H1 (cell line): ENCODE measurements around the gene MYOZ2. TPM values are rescaled to one million over a fixed set of nuclear protein-coding genes. Genes with fewer than 3 reads are reported as not detected.

ENCODE experiments used
- CTCF ChIA-PET: fragments of 300-600 bp; sonication (Branson Sonifier 250); formaldehyde crosslinking; loops from one replicate; lab custom pipeline; 2021; ENCODE audit not compliant: partially characterized antibody; lab: Charles Lee
- POLR2A ChIA-PET: fragments of 300-600 bp; sonication (Branson Sonifier 250); formaldehyde crosslinking; loops from one replicate; lab custom pipeline; 2021; ENCODE audit warnings: inconsistent platforms; ENCODE audit not compliant: partially characterized antibody; lab: Charles Lee
- DNase-seq, 2 experiments: peaks; one replicate each; pipeline versions ENCODE4 v3.0.0 to v3.0.0-alpha.2; 2010 to 2022; ENCODE audit warnings: low spot score in 2 of 2, low read depth in 1 of 2, mixed read lengths in 1 of 2
- FAIRE-seq: peaks from 2 replicates; lab custom pipeline; 2011; peaks lifted over from hg19 to GRCh38; lab: Jason Lieb, UNC
- H2AFZ ChIP-seq: 2 replicates; pipeline ENCODE4 v1.8.1; 2012; ENCODE audit warnings: low read length, inconsistent platforms
- H2AK5ac ChIP-seq: 2 replicates; pipeline ENCODE4 v1.6.1; 2013; ENCODE audit warnings: low read depth, low read length
- H2BK120ac ChIP-seq: replicated peaks from 2 replicates; pipeline ENCODE3; 2013; ENCODE audit warnings: low read depth, low read length, inconsistent platforms
- H2BK12ac ChIP-seq: 2 replicates; pipeline ENCODE4 v1.6.1; 2013; ENCODE audit warnings: low read depth, low read length
- H2BK15ac ChIP-seq: 2 replicates; pipeline ENCODE4 v1.6.1; 2013; ENCODE audit warnings: low read length
- H2BK20ac ChIP-seq: 2 replicates; pipeline ENCODE4 v1.6.1; 2013; ENCODE audit warnings: low read length
- H2BK5ac ChIP-seq: 2 replicates; pipeline ENCODE4 v1.6.1; 2013; ENCODE audit warnings: low read depth, low read length
- H3K14ac ChIP-seq: 2 replicates; pipeline ENCODE4 v1.6.1; 2013; ENCODE audit warnings: inconsistent platforms; ENCODE audit not compliant: insufficient read length
- H3K18ac ChIP-seq: 2 replicates; pipeline ENCODE4 v1.6.1; 2013; ENCODE audit warnings: low read length; ENCODE audit errors: extremely low read depth
- H3K23ac ChIP-seq: 2 replicates; pipeline ENCODE4 v1.6.1; 2013; ENCODE audit warnings: inconsistent platforms; ENCODE audit not compliant: insufficient read length
- H3K23me2 ChIP-seq: 2 replicates; pipeline ENCODE4 v1.6.1; 2013; ENCODE audit warnings: low read depth, low read length
- H3K27ac ChIP-seq: 2 replicates; pipeline ENCODE4 v1.6.1; 2011; ENCODE audit warnings: low read depth, low read length, inconsistent platforms
- H3K27me3 ChIP-seq, 4 experiments: replicated peaks in 1 of 4; 1 replicate in 1 of 4; 2 replicates in 3 of 4; pipeline versions ENCODE4 v1.6.1 to v1.8.1; 2011 to 2013; ENCODE audit warnings: low read length in 3 of 4, mild to moderate bottlenecking in 3 of 4, inconsistent platforms in 2 of 4, mixed read lengths in 2 of 4, moderate library complexity in 1 of 4; ENCODE audit not compliant: control insufficient read depth in 3 of 4, insufficient read depth in 3 of 4; ENCODE audit errors: extremely low read depth in 1 of 4
- H3K36me3 ChIP-seq, 4 experiments: 2 replicates each; pipeline versions ENCODE4 v1.6.1 to v1.8.1; 2011 to 2013; ENCODE audit warnings: mild to moderate bottlenecking in 4 of 4, low read length in 3 of 4, moderate library complexity in 2 of 4, control low read depth in 1 of 4, inconsistent platforms in 1 of 4; ENCODE audit not compliant: insufficient read depth in 4 of 4, control insufficient read depth in 2 of 4
- H3K4ac ChIP-seq: replicated peaks from 2 replicates; pipeline ENCODE3; 2013; ENCODE audit warnings: low read length, low read depth, mixed read lengths, inconsistent platforms; ENCODE audit not compliant: insufficient read length
- H3K4me1 ChIP-seq, 4 experiments: replicated peaks in 1 of 4; 1 replicate in 1 of 4; 2 replicates in 3 of 4; pipeline versions ENCODE4 v1.6.1 to v1.8.1; 2011 to 2013; ENCODE audit warnings: low read length in 3 of 4, inconsistent platforms in 2 of 4, mixed read lengths in 1 of 4; ENCODE audit not compliant: insufficient read depth in 4 of 4, control insufficient read depth in 3 of 4
- H3K4me2 ChIP-seq, 2 experiments: 2 replicates each; pipeline versions ENCODE4 v1.6.1 to v1.8.1; 2011 to 2013; ENCODE audit warnings: low read depth in 2 of 2, low read length in 2 of 2, control low read depth in 1 of 2, inconsistent platforms in 1 of 2, mild to moderate bottlenecking in 1 of 2; ENCODE audit not compliant: insufficient read depth in 1 of 2
- H3K4me3 ChIP-seq, 4 experiments: fragments of 200-600, 300-600 bp in 1 of 4; sonication (generic), shearing (Covaris generic), sonication (Bioruptor Twin) in 1 of 4; 2 replicates each; pipeline versions ENCODE4 v1.5.1 to v1.8.1; 2011 to 2016; ENCODE audit warnings: low read length in 4 of 4, low read depth in 3 of 4, control low read depth in 2 of 4, inconsistent platforms in 2 of 4, mild to moderate bottlenecking in 2 of 4, mixed read lengths in 1 of 4, moderate library complexity in 1 of 4; ENCODE audit not compliant: insufficient read depth in 2 of 4; ENCODE audit errors: extremely low read depth in 1 of 4
- H3K56ac ChIP-seq: replicated peaks from 2 replicates; pipeline ENCODE3; 2013; ENCODE audit warnings: low read depth, mild to moderate bottlenecking, mixed read lengths, low read length, inconsistent platforms; ENCODE audit not compliant: insufficient read length
- H3K79me1 ChIP-seq: 2 replicates; pipeline ENCODE4 v1.6.1; 2013; ENCODE audit warnings: low read depth, low read length, control low read depth
- H3K79me2 ChIP-seq, 2 experiments: 2 replicates each; pipeline versions ENCODE4 v1.6.1 to v1.8.1; 2012 to 2013; ENCODE audit warnings: low read length in 2 of 2, mild to moderate bottlenecking in 2 of 2, inconsistent platforms in 1 of 2; ENCODE audit not compliant: insufficient read depth in 2 of 2, control insufficient read depth in 1 of 2
- H3K9ac ChIP-seq, 4 experiments: replicated peaks in 1 of 4; 1 replicate in 1 of 4; 2 replicates in 3 of 4; pipeline versions ENCODE4 v1.6.1 to v1.8.1; 2011 to 2013; ENCODE audit warnings: low read depth in 3 of 4, low read length in 3 of 4, control low read depth in 2 of 4, mild to moderate bottlenecking in 2 of 4, moderate library complexity in 2 of 4, inconsistent platforms in 1 of 4; ENCODE audit errors: extremely low read depth in 1 of 4
- H3K9me3 ChIP-seq, 2 experiments: 2 replicates each; pipeline versions ENCODE4 v1.6.1 to v1.8.1; 2012 to 2013; ENCODE audit warnings: mild to moderate bottlenecking in 2 of 2, moderate library complexity in 2 of 2, control low read depth in 1 of 2, inconsistent platforms in 1 of 2, low read depth in 1 of 2, low read length in 1 of 2, mixed read lengths in 1 of 2; ENCODE audit not compliant: insufficient read depth in 2 of 2
- H4K20me1 ChIP-seq, 2 experiments: replicated peaks in 1 of 2; 2 replicates each; pipeline versions ENCODE3 to v1.8.1; 2011 to 2013; ENCODE audit warnings: inconsistent platforms in 2 of 2, low read length in 2 of 2, mild to moderate bottlenecking in 1 of 2; ENCODE audit not compliant: insufficient read depth in 2 of 2, control insufficient read depth in 1 of 2
- H4K5ac ChIP-seq: 2 replicates; pipeline ENCODE4 v1.6.1; 2013; ENCODE audit warnings: low read length, low read depth, mixed read lengths, inconsistent platforms; ENCODE audit not compliant: insufficient read length
- H4K8ac ChIP-seq: 2 replicates; pipeline ENCODE4 v1.8.0; 2013; ENCODE audit warnings: mild to moderate bottlenecking, moderate library complexity, low read length, inconsistent platforms; ENCODE audit not compliant: insufficient read depth; ENCODE audit errors: extremely low read depth
- H4K91ac ChIP-seq: replicated peaks from 2 replicates; pipeline ENCODE3; 2013; ENCODE audit warnings: low read length, mixed read lengths, inconsistent platforms; ENCODE audit not compliant: insufficient read length
- BACH1 ChIP-seq: IDR thresholded peaks from 2 replicates; pipeline ENCODE4 v1.6.1; 2012; ENCODE audit warnings: low read length, improper control_type of control experiment
- BCL11A ChIP-seq, 2 experiments: IDR thresholded peaks; one replicate each; pipeline ENCODE4 v1.6.1; 2011; ENCODE audit warnings: low read depth in 2 of 2, low read length in 2 of 2, mild to moderate bottlenecking in 2 of 2
- BRCA1 ChIP-seq: IDR thresholded peaks from 2 replicates; pipeline ENCODE4 v1.6.1; 2012; ENCODE audit warnings: low read depth, low read length, improper control_type of control experiment
- CEBPB ChIP-seq: IDR thresholded peaks from 2 replicates; pipeline ENCODE4 v1.6.1; 2012; ENCODE audit warnings: low read depth, low read length
- CREB1 ChIP-seq: IDR thresholded peaks from 2 replicates; pipeline ENCODE4 v1.6.1; 2012; ENCODE audit warnings: inconsistent platforms
- CTBP2 ChIP-seq: IDR thresholded peaks from 2 replicates; pipeline ENCODE4 v1.7.0; 2011; ENCODE audit warnings: borderline replicate concordance, mild to moderate bottlenecking, moderate library complexity, mixed read lengths, low read length; ENCODE audit not compliant: insufficient read depth, insufficient read length
- HDAC6 ChIP-seq: IDR thresholded peaks from one replicate; pipeline ENCODE4 v1.7.1; 2012; ENCODE audit warnings: low read depth, mild to moderate bottlenecking, inconsistent platforms, low read length, moderate library complexity
- JUND ChIP-seq: IDR thresholded peaks from 2 replicates; pipeline ENCODE4 v1.6.1; 2011; ENCODE audit warnings: mild to moderate bottlenecking, improper control_type of control experiment, low read length
- PHF8 ChIP-seq: fragments of 200-600 bp; sonication (generic); conservative IDR thresholded peaks from 2 replicates; pipeline ENCODE4 v1.7.1; 2012; ENCODE audit warnings: low read depth, mild to moderate bottlenecking, inconsistent platforms, low read length, moderate library complexity
- POLR2A ChIP-seq, 2 experiments: IDR thresholded peaks; 1 replicate in 1 of 2; 2 replicates in 1 of 2; pipeline ENCODE4 v1.6.1; 2011; ENCODE audit warnings: low read depth in 2 of 2, low read length in 2 of 2, mild to moderate bottlenecking in 2 of 2; ENCODE audit errors: control extremely low read depth in 1 of 2
- SAP30 ChIP-seq: fragments of 300-600 bp; sonication (generic); IDR thresholded peaks from 2 replicates; pipeline ENCODE4 v1.7.1; 2012; ENCODE audit warnings: low read length, moderate library complexity, mild to moderate bottlenecking, inconsistent platforms; ENCODE audit not compliant: insufficient read depth, insufficient replicate concordance
- SP4 ChIP-seq: IDR thresholded peaks from 2 replicates; pipeline ENCODE4 v1.6.1; 2012; ENCODE audit warnings: low read length, inconsistent platforms
- SUZ12 ChIP-seq: fragments of 200-600 bp; sonication (generic); IDR thresholded peaks from 2 replicates; pipeline ENCODE4 v1.6.1; 2012; ENCODE audit warnings: mild to moderate bottlenecking, inconsistent platforms, low read length, moderate library complexity, mixed read lengths
- TAF1 ChIP-seq: IDR thresholded peaks from 2 replicates; pipeline ENCODE4 v1.6.1; 2011; ENCODE audit warnings: mild to moderate bottlenecking, low read depth, low read length
- ZNF274 ChIP-seq: IDR thresholded peaks from 2 replicates; pipeline ENCODE4 v1.7.0; 2012; ENCODE audit warnings: low read length, borderline replicate concordance; ENCODE audit errors: extremely low read depth
- WGBS, 2 experiments: shearing (Covaris generic) in 1 of 2; methylation state at CpG; one replicate each; pipeline versions ENCODE4 v1.1.6 to v1.1.7; 2013 to 2015; ENCODE audit warnings: low lambda C conversion rate in 2 of 2, mixed read lengths in 2 of 2, inconsistent platforms in 1 of 2, low coverage in 1 of 2, missing lambda C conversion rate in 1 of 2; ENCODE audit not compliant: insufficient replicate concordance in 2 of 2, insufficient coverage in 1 of 2, insufficient read length in 1 of 2; ENCODE audit errors: extremely low coverage in 1 of 2, missing lambda C conversion rate in 1 of 2; 5-methylcytosine and 5-hydroxymethylcytosine counted together
- polyA plus RNA-seq, 7 experiments: library from polyadenylated mRNA; depleted of rRNA in 3 of 7; stranded (reverse) in 5 of 7; unstranded in 2 of 7; fragments of >200 nt in 5 of 7; fragments of 200-250 nt in 2 of 7; gene quantifications; 1 replicate in 5 of 7; 2 replicates in 1 of 7; 4 replicates in 1 of 7; pipeline versions ENCODE4 v1.2.1 to v1.2.3, GENCODE V29; 2011 to 2013; ENCODE audit warnings: missing spikeins in 2 of 7, mixed read lengths in 2 of 7
- total RNA-seq: library from RNA; stranded (reverse); fragmentation: NEBNext Ultra II Directional; extraction: Animal tissue kit (Norgen Biotek cat#: 25700); gene quantifications from 2 replicates; pipeline ENCODE4 v1.2.1, GENCODE V29; 2021
- TF ChIP-seq, protein P1 (sequence below): IDR thresholded peaks from 2 replicates; pipeline ENCODE4 v1.6.1; 2012; ENCODE audit warnings: inconsistent platforms

MYOZ2 gene
- total and polyA plus RNA-seq, 2 of the 8 experiments (the other 6 are each of a cell fraction or from before 2014, with no cell fraction given) = not detected

DNA sequence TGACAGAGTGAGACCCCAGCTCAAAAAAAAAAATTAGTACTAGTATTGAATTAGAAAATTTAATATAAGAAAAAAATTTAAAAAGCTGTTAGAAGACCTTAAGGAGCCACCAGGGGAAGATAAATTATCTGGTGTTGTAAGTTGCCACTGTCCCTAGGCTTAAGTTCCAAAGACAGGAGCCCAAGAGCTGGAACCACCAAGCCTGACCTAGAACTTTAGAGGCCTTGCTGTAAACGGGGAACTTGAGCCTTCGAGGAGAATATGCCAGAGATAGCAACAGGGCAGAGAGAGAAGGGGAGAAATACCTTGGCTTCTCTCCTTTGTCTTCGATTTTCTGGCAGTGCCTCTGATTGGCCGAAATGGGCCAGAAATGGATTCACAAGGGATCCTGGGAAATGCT is 85.8 kb downstream of the MYOZ2 start:
- H3K4ac ChIP-seq = no peak overlapping the region
- H3K79me1 ChIP-seq = no peaks in the 10 kb centered on the region
- no peak overlapping the region for H2AK5ac ChIP-seq
- CTCF ChIA-PET = interaction anchor here (1.2 kb wide), 1 partner anchor 9 kb away, joined by 6 read pairs; the partner anchor contains the start of gene USP53
- H2BK5ac ChIP-seq = no peak overlapping the region
- H3K23ac ChIP-seq = no peak overlapping the region
- no peak overlapping the region for H3K18ac ChIP-seq
- H2AFZ ChIP-seq = no peak overlapping the region
- FAIRE-seq = no peak
- H2BK120ac ChIP-seq = no peak overlapping the region
- no peak overlapping the region for H3K14ac ChIP-seq
- H3K23me2 ChIP-seq = no peaks in the 10 kb centered on the region
- peaks cover 0 to 2% of the 10 kb centered on the region in 2 experiments; a peak in 2 of 4 replicates for H3K79me2 ChIP-seq
- DNase-seq = no peak
- no peak overlapping the region for H3K4me3 ChIP-seq
- H3K9ac ChIP-seq = no peak overlapping the region
- H4K20me1 ChIP-seq = no peaks in the 10 kb centered on the region
- no peak overlapping the region for H4K8ac ChIP-seq
- WGBS, 2 experiments = 67% methylated on average over 4 of the region's 4 CpGs; no CpG with 5 or more reads in 1 of the 2 experiments
- no peak overlapping the region for H3K56ac ChIP-seq
- H3K9me3 ChIP-seq = no peaks in the 10 kb centered on the region
- POLR2A ChIA-PET = interaction anchor here (0.6 to 3.4 kb wide), 2 partner anchors 8 to 189 kb away, joined by 4 to 10 read pairs; no protein-coding TSS in a partner anchor
- no peaks in the 10 kb centered on the region for H3K4me1 ChIP-seq
- H3K27ac ChIP-seq = no peak overlapping the region
- no peak overlapping the region for H2BK20ac ChIP-seq
- no peak overlapping the region for H4K91ac ChIP-seq
- H4K5ac ChIP-seq = no peak overlapping the region
- peaks cover 0 to 11% (median 0%) of the 10 kb centered on the region in 4 experiments; a peak in 2 of 8 replicates for H3K36me3 ChIP-seq
- no peak overlapping the region for H2BK12ac ChIP-seq
- H3K27me3 ChIP-seq = no peaks in the 10 kb centered on the region
- no peak overlapping the region for H3K4me2 ChIP-seq
- H2BK15ac ChIP-seq = no peak overlapping the region
- TF ChIP-seq JUND = no peak
- TF ChIP-seq SUZ12 = no peak
- TF ChIP-seq, protein P1, sequence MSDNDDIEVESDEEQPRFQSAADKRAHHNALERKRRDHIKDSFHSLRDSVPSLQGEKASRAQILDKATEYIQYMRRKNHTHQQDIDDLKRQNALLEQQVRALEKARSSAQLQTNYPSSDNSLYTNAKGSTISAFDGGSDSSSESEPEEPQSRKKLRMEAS = no peak
- no peak for TF ChIP-seq POLR2A (IDR thresholded peaks at IDR 0.05; ENCODE audit: control extremely low read depth in 1 of 2, low read depth in 2 of 2, low read length in 2 of 2)
- TF ChIP-seq PHF8 = no peak
- no peak for TF ChIP-seq SP4
- no peak for TF ChIP-seq TAF1
- TF ChIP-seq CTBP2 = no peak
- TF ChIP-seq ZNF274 = no peak
- no peak for TF ChIP-seq HDAC6
- no peak for TF ChIP-seq CEBPB
- TF ChIP-seq BRCA1 = no peak
- TF ChIP-seq CREB1 = no peak
- TF ChIP-seq BCL11A (IDR thresholded peaks at IDR 0.05; ENCODE audit: low read depth in 2 of 2, low read length in 2 of 2) = no peak
- TF ChIP-seq SAP30 = no peak
- TF ChIP-seq BACH1 = no peak
